ENCODE measurements around the gene BABAM2.

The BABAM2 gene

DNA sequence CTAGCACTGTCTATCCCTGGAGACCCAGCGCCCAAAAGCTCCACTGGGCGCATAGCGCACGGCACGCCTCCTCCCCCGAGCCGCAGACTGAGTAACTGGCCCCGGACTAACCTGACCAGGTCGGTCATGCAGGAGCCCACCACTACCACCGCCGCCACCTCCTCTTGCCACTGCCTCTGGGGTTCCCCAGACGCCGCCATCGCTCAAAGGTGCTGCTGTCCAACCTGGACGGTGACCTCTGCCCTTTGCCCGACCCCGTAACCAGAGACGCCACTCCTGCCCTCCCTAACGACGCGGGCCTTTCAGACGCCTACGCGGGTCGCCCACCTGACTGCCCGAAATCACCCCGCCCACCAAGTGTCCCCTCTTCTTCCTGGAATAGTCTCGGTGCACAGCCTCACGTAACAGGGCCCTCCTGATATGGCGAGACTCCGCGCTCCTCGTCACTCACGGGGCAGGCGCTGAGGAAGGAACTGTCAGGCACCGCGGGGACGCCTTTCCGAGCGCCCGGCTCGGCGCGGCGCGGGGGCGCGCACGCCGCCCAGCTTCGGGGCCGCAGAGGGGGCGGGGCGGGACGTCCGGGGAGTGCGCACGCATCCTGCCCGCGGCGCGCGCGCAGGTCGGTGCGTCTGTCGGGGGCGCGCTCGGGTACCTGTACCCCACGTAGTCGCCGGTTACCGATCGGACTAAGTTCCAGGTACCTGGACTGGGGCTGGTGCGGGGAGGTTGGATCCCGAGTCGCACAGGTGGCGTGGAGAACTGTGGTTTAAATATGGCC lies at the start of gene BABAM2, which contains the start of gene RBKS:
TSS of gene BABAM2 (plus strand) at position 584 of the 778 bp plus-strand sequence. CDS start 3,828 bp downstream, outside the sequence.
TSS of gene RBKS (minus strand) at position 242 of the 778 bp plus-strand sequence. CDS start at position 200, 42 bp downstream.
- TF ChIP-seq, protein P1, sequence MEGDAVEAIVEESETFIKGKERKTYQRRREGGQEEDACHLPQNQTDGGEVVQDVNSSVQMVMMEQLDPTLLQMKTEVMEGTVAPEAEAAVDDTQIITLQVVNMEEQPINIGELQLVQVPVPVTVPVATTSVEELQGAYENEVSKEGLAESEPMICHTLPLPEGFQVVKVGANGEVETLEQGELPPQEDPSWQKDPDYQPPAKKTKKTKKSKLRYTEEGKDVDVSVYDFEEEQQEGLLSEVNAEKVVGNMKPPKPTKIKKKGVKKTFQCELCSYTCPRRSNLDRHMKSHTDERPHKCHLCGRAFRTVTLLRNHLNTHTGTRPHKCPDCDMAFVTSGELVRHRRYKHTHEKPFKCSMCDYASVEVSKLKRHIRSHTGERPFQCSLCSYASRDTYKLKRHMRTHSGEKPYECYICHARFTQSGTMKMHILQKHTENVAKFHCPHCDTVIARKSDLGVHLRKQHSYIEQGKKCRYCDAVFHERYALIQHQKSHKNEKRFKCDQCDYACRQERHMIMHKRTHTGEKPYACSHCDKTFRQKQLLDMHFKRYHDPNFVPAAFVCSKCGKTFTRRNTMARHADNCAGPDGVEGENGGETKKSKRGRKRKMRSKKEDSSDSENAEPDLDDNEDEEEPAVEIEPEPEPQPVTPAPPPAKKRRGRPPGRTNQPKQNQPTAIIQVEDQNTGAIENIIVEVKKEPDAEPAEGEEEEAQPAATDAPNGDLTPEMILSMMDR (conservative IDR thresholded peaks at IDR 0.05; ENCODE audit: low read depth, low read length) = no peak
- DNase-seq (ENCODE audit: low read depth) = peak; percentile 82
- peak within 1 kb of the TSS; percentile 75 for H3K4me3 ChIP-seq (ENCODE audit: low read depth, low read length)

DNA sequence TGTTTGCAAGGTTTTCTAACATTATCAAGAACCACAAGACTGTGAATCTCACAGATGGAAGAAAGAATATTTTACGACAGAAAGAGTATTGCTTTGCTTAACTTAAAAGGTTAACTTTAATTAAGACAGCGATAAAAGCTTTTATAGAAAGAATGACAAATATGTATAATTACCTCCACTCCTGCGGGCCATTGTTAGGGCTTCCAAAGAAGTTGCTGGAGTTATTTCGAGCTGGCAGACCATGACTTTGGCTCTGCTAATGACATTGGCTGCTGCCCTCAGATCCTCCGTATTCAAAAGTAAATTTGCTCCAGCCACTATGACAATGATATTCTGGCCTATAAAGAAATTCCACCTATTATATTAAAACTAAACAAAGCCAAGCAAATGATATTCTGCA lies 47.6 kb upstream of the BABAM2 start:
- TF ChIP-seq, protein P1 (conservative IDR thresholded peaks at IDR 0.05; ENCODE audit: low read depth, low read length) = no peak
- H3K4me3 ChIP-seq (ENCODE audit: low read depth, low read length) = no peak overlapping the region
- DNase-seq (ENCODE audit: low read depth) = no peak

DNA sequence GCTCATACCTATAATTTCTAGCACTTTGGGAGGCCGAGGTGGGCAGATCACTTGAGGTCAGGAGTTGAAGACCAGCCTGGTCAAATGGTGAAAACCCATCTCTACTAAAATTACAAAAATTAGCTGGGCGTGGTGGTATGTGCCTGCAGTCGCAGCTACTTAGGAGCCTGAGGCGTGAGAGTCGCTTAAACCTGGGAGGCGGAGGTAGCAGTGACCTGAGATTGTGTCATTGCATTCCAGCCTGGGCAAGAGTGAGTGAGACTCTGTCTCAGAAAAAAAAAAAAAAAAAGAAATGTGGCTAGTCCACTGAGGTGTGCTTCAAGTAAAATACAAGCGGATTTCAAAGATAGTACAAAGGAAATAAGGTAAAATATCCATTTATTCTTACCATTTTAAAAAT lies 46.5 kb upstream of the BABAM2 start:
- H3K4me3 ChIP-seq (ENCODE audit: low read depth, low read length) = no peak overlapping the region
- no peak for DNase-seq (ENCODE audit: low read depth)
- TF ChIP-seq, protein P1 (conservative IDR thresholded peaks at IDR 0.05; ENCODE audit: low read depth, low read length) = no peak

DNA sequence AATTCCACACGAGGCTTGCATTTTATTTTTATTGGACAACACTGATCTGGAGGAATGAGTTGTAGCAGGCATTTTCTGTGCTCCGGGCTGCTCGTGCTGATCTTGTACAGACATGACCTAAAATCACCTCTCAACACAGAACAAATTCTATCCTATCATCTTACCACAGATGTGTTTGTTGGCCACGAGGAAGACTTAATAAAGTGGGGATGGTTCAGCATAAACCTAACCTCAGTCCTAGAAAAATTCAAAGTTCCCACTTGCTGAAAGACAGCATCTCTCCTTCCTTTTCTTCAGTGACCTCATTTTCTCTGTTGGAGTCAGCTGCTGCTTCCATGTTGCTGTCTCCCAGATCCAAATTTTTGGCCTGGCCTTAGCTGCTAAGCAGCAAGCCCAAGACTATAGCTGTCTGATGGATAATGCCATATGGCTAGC lies 45.7 kb upstream of the BABAM2 start:
- TF ChIP-seq, protein P1 (conservative IDR thresholded peaks at IDR 0.05; ENCODE audit: low read depth, low read length) = no peak
- H3K4me3 ChIP-seq (ENCODE audit: low read depth, low read length) = no peak overlapping the region
- DNase-seq (ENCODE audit: low read depth) = peak; percentile 47

DNA sequence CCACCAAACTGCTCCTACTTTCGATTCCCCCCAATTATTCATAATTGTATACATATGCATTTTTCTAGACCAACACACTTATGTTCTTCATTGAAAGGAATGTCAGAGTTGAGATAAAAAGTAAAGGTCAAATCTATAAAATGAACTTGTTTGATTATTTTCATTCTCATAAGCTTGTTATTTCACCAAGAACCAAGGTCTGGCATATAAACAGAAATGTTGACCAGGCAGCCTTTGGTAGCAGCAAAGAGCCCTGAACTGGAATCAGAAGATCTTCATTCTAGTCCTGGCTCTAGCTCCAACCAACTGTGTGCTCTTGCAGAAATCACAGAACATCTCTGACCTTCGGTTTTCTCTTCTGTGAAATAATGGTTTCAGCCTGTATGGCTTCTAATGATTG lies 43.2 kb upstream of the BABAM2 start:
- TF ChIP-seq, protein P1 (conservative IDR thresholded peaks at IDR 0.05; ENCODE audit: low read depth, low read length) = no peak
- no peak overlapping the region for H3K4me3 ChIP-seq (ENCODE audit: low read depth, low read length)
- no peak for DNase-seq (ENCODE audit: low read depth)

DNA sequence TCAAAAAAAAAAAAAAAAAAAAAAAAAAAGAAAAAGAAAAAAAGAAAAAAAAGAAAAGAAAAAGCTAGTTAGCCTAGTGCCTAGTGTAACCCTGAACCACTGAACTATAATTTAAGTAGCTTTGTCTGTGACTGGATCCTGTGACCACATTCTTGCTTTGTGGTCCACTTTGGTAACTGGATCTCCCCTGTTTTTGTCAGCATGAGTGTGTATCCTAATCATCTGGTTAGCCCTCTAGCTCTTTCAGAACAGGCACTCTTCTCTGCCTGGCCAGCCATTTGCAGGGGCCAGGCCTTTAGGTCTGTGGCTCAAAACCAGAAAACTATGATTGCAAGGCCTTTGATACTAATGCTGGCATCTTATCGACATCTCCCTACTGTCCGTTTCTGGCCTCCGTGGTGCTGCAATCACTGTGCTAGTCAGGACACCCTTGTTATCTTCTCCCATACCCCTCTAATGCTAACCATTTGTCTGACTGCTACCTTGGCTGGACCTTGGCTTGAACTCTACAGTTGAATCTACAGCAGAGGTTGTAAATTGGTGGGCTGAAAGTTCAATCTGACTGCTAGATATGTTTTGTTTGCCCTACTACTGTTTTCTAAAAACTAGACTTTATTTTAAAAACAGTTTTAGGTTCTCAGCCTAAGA lies 40.8 kb upstream of the BABAM2 start:
- DNase-seq (ENCODE audit: low read depth) = peak; percentile 26
- TF ChIP-seq, protein P1 (conservative IDR thresholded peaks at IDR 0.05; ENCODE audit: low read depth, low read length) = no peak
- H3K4me3 ChIP-seq (ENCODE audit: low read depth, low read length) = no peak overlapping the region
